Kidney epithelial cell (primary cell): ENCODE measurements around the gene SLC34A1. TPM values are rescaled to one million over a fixed set of nuclear protein-coding genes. Genes with fewer than 3 reads are reported as not detected.
A peak's percentile ranks its signal among the peaks of the same experiment; 100 is the strongest.
"Not testable (repeated sequence)": the region's sequence is repeated elsewhere in the genome, so short reads cannot be mapped to it uniquely, and the experiment has no call there.

Source experiments
- DNase-seq: peaks from one replicate; pipeline ENCODE4 v3.0.0-alpha.2; 2010; ENCODE audit warnings: low read depth
- H3K27me3 ChIP-seq: 2 replicates; pipeline ENCODE4 v1.6.0; 2011; ENCODE audit warnings: low read length; ENCODE audit not compliant: control insufficient read depth, insufficient read depth
- H3K36me3 ChIP-seq: 2 replicates; pipeline ENCODE4 v1.5.1; 2011; ENCODE audit warnings: low read length; ENCODE audit not compliant: control insufficient read depth, insufficient read depth
- H3K4me3 ChIP-seq: 2 replicates; pipeline ENCODE4 v1.5.1; 2011; ENCODE audit warnings: low read depth, mild to moderate bottlenecking, control low read depth, low read length
- total RNA-seq: library from RNA; depleted of rRNA; stranded (reverse); fragments of >200 nt; gene quantifications from 2 replicates; pipeline ENCODE4 v1.2.3, GENCODE V29; 2015
- TF ChIP-seq, protein P1 (sequence below): IDR thresholded peaks from 2 replicates; pipeline ENCODE4 v1.5.1; 2011; ENCODE audit warnings: mild to moderate bottlenecking, moderate library complexity, low read length, control low read depth, inconsistent platforms; ENCODE audit not compliant: insufficient read depth, poor library complexity, severe bottlenecking

SLC34A1 gene
- total RNA-seq, 1 donor from 2014 or later, result not detected

DNA sequence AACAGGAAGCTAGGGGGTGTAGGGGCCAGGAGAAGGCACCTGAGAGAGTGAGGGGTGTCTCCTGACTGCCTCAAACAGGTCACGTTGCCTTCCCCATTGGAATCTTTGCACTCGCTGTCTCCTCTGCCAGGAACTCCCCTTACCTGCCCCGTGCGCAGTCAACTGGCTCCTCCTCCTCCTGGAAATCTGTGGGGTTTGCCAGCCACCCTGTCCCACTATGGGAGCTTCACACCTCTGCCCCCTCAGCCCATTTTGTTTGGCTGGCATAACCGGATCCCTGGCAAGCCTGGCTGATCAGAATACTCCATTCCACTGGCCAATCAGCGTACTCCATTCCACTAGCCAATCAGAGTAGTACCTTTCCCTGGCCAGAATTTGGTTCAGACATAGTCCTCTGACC is 10.4 kb upstream of the SLC34A1 start:
- TF ChIP-seq, protein P1, sequence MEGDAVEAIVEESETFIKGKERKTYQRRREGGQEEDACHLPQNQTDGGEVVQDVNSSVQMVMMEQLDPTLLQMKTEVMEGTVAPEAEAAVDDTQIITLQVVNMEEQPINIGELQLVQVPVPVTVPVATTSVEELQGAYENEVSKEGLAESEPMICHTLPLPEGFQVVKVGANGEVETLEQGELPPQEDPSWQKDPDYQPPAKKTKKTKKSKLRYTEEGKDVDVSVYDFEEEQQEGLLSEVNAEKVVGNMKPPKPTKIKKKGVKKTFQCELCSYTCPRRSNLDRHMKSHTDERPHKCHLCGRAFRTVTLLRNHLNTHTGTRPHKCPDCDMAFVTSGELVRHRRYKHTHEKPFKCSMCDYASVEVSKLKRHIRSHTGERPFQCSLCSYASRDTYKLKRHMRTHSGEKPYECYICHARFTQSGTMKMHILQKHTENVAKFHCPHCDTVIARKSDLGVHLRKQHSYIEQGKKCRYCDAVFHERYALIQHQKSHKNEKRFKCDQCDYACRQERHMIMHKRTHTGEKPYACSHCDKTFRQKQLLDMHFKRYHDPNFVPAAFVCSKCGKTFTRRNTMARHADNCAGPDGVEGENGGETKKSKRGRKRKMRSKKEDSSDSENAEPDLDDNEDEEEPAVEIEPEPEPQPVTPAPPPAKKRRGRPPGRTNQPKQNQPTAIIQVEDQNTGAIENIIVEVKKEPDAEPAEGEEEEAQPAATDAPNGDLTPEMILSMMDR, result no peak
- no peak for DNase-seq
- H3K4me3 ChIP-seq, result no peak overlapping the region
- no peaks in the 10 kb centered on the region for H3K36me3 ChIP-seq
- no peaks in the 10 kb centered on the region for H3K27me3 ChIP-seq

DNA sequence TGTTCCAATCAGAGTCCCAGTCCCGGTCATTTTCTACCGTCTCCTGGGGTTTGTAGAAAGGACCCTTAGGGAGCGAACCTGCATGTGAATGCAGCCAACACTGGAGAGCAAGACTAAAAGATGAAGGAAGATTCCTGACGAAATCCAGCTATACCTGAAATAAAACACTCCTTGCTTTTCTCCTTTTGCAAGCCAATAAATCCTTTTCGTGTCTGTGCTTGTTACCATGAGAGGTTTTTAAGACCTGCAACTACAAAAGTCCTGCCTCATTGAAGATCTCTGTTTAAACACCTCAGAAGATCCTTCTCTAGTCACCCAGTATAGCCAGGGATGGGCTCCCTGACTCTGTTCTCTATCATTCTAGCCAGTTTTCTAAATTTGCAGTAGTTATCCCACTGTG is 10.0 kb upstream of the SLC34A1 start:
- DNase-seq, result no peak
- Histone ChIP-seq H3K36me3 (no peaks in the 10 kb centered on the region), H3K4me3 (no peak overlapping the region)

DNA sequence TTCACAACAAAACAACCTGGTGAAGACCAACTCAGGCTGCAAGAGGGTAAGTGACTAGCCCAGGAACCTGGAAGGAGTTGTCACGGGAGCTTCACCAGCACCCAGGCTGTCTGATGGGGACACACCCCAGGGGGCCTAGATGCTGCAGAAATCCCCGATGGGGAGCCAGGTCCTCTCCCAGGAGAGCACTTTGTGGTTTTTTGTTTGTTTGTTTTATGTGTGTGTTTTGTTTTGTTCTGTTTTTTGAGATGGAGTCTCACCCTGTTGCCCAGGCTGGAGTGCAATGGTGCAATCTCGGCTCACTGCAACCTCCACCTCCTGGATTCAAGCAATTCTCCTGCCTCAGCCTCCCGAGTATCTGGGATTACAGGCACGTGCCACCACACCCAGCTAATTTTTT is 8.7 kb upstream of the SLC34A1 start:
- H3K27me3 ChIP-seq, DNase-seq, H3K4me3 ChIP-seq, H3K36me3 ChIP-seq: not testable (repeated sequence)

More for the DNA sequence above, 10.0 kb upstream of the SLC34A1 start:
- no peaks in the 10 kb centered on the region for H3K27me3 ChIP-seq
- TF ChIP-seq, protein P1, result no peak

DNA sequence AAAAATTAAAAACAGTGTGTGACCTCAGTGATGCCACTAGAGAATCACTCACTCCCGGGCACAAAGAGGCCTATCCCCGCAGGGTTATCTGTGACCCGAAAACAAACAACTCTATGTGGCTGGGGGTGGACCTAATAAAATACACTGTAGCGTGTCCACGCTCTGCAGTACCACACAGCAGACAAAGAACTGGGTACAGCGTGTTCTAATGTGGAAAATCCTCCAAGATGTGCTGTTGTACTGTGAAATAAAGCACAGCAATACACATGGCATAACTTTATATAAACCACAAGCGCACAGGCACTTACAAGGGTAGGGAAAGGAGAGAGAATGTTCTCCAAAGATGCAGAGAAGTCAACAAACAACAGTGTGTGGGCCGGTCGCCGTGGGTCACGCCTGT is 8.1 kb upstream of the SLC34A1 start:
- TF ChIP-seq, protein P1, result no peak

DNA sequence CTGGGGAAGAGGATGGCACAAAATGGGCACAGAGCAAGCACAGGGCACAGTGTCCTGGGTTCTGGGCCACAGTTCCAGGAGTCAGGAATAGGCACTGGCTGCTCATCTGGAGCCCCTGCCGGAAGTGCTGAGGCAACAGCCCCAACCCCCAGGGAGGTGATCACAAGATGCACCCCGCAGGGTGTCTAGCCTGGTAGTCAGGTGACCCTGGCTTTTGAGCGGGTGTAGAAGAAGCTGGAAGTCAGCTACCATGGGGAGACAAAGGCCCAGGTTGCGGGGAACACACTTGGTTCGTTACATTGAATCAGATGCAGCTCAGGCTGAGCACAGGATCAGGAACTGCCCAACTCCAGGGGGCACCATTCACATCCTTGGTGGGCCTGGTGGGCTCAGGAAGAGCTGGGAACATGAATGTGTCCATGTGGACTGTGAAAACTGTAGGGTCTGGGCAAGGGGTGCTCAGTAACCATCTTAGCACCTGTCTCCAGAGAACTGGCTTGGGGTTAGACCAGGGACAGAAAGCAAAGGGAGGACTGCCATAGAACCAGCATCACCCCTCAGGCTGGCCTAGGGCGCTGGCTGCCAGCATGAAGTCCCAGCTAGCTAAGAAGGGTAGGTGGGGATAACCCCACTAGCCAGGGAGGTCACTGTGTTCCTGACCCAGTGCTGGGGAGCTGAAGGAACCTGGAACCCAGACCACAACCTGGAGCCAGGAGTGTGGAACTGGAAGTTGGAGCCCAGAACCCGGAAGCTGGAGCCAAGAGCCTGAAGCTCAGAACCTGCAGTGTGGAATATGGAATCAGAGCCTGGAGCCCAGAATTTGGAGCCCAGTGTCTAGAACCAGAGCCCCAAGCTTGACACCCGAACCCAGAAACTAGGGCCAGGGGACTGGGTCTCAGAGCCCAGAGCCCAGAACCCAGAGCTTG is 6.1 kb upstream of the SLC34A1 start:
- H3K27me3 ChIP-seq, result peaks cover 7% of the 10 kb centered on the region
- TF ChIP-seq, protein P1, result no peak
- H3K36me3 ChIP-seq, result no peaks in the 10 kb centered on the region
- H3K4me3 ChIP-seq, result no peak overlapping the region
- DNase-seq, result no peak

More for the DNA sequence above, 8.1 kb upstream of the SLC34A1 start:
- DNase-seq, result no peak
- H3K36me3 ChIP-seq, result no peaks in the 10 kb centered on the region
- H3K4me3 ChIP-seq, result no peak overlapping the region
- no peaks in the 10 kb centered on the region for H3K27me3 ChIP-seq

DNA sequence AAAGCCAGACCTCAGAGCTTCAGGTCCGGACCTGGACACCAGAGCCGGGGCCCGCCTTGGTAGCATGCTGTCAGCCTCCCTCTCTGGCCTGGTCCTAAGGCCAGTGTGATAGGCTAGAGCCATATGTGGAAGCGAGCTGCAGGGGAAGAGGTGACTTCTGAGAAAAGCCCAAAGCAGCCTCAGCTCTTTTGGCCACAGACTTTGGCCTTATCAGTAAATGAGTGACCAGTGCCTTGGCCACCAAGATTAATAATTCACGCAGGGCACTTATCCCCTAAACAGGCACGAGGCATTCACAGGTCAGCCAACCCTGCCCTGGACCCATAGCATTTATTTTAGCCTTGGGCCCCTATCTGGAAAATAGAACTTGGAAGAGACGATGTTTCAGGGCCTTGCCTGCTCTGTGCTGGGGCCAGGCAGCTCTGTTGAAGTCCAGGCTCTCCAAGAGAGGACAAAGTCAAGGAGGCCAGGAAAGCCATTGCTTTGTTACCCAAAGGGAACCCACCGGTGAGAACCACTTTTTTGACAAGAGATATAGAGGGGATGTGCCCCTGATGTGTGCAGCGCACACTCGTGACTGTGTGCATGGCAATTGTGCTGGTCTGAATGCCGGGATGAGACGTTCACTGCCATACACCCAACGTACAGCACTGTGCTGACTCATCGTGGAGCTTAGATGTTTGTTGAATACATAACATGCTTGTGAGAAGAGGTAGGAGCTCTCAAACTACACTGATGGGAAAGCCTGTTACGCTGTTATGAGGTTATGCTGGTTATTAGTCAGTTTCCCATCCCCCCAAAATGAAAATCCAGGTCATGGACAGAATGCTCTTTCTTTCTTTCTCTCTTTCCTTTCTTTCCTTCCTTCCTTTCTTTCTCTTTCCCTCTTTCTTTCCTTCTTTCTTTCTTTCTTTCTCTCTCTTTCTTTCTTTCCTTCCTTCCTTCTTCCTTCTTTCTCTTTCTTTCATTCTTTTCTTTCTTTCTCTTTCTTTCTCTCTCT is 5.0 kb upstream of the SLC34A1 start:
- DNase-seq, result peak; percentile 59
- Histone ChIP-seq H3K36me3 (no peaks in the 10 kb centered on the region), H3K4me3 (no peak overlapping the region), H3K27me3 (peaks cover 10% of the 10 kb centered on the region)
- TF ChIP-seq, protein P1, result no peak
